ENCODE results near the gene TIMD4.
"Not testable (repeated sequence)": the region's sequence is repeated elsewhere in the genome, so short reads cannot be mapped to it uniquely, and the experiment has no call there.

TIMD4 gene

DNA sequence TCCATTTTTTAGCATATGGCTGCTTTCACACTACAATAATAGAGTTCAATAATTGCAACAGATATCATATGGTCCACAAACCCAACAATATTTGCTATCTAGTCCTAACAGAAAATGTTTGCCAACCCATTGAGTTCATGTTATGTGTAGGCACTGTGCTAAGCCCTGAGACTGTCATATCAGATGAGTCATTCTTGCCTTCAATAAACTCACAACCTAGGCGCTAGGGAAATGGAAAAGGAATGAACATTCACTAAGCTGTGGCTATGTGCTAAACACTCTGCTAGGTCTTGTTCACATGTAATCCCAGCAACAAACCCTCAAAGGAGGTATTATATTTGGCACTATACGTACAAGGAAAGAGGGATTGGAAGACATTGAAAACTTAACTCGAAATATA, 8.4 kb upstream of the TIMD4 start:
- Histone ChIP-seq H3K9ac (ENCODE audit: low read depth, low read length, poor library complexity) (no peak overlapping the region), H2BK120ac (ENCODE audit: low read depth, low read length) (no peak overlapping the region), H2BK5ac (ENCODE audit: low read length) (no peak overlapping the region), H4K8ac (ENCODE audit: low read depth, low read length) (no peak overlapping the region), H3K9me3 (replicated peaks in 1 of 2; ENCODE audit: control insufficient read depth in 2 of 2, insufficient read depth in 1 of 2, low read depth in 1 of 2, low read length in 2 of 2) (no peaks in the 10 kb centered on the region), H3K27ac (replicated peaks; ENCODE audit: low read length) (no peak overlapping the region), H2AK5ac (ENCODE audit: low read depth, low read length) (no peak overlapping the region), H3K79me1 (ENCODE audit: low read depth, low read length) (no peaks in the 10 kb centered on the region), H3K36me3 (replicated peaks in 1 of 2; ENCODE audit: control insufficient read depth in 2 of 2, insufficient read depth in 2 of 2, low read length in 2 of 2) (no peaks in the 10 kb centered on the region), H2AFZ (ENCODE audit: low read length) (no peak overlapping the region), H3K14ac (ENCODE audit: low read length) (no peak overlapping the region), H3K23ac (ENCODE audit: low read depth, low read length, poor library complexity) (no peak overlapping the region), H2BK15ac (ENCODE audit: low read length) (no peak overlapping the region), H4K91ac (ENCODE audit: low read depth, low read length, poor library complexity) (no peak overlapping the region), H3K27me3 (ENCODE audit: control insufficient read depth in 3 of 3, insufficient read depth in 3 of 3, low read depth in 1 of 3, low read length in 3 of 3) (no peaks in the 10 kb centered on the region), H2BK12ac (ENCODE audit: low read length) (no peak overlapping the region), H3K18ac (ENCODE audit: low read length) (no peak overlapping the region), H3K4ac (ENCODE audit: low read length) (no peak overlapping the region), H3K4me2 (ENCODE audit: insufficient read depth, low read length, poor library complexity, severe bottlenecking) (no peak overlapping the region), H3K4me1 (ENCODE audit: control insufficient read depth in 2 of 2, insufficient read depth in 1 of 2, low read depth in 1 of 2, low read length in 2 of 2) (peaks cover 0 to 2% of the 10 kb centered on the region in 2 donors), H3K4me3 (ENCODE audit: low read length in 2 of 2) (no peak overlapping the region)
- no CpG with 5 or more reads among the region's 3 CpGs for whole genome bisulfite sequencing, 2 donors (ENCODE audit: extremely low coverage in 2 of 2, insufficient read length in 2 of 2, insufficient replicate concordance in 1 of 2)
- DNase-seq (ENCODE audit: low spot score) = no peak

DNA sequence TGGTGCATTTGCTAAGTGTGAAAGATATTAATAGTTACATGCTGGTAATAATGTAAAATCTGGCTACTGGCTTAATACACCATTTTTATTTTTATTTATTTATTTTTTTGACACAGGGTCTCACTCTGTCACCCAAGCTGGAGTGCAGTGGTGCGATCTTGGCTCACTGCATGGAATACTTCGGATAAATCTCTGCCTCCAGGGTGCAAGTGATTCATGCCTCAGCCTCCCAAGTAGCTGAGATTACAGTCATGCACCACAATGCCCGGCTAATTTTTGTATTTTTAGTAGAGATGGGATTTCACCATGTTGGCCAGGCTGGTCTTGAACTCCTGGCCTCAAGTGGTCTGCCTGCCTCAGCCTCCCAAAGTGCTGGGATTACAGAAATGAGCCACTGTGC, 4.4 kb upstream of the TIMD4 start:
- not testable (repeated sequence) for H3K27me3 ChIP-seq (ENCODE audit: control insufficient read depth in 3 of 3, insufficient read depth in 3 of 3, low read depth in 1 of 3, low read length in 3 of 3); H3K4ac ChIP-seq (ENCODE audit: low read length); H3K79me1 ChIP-seq (ENCODE audit: low read depth, low read length); H2BK15ac ChIP-seq (ENCODE audit: low read length); H2AK5ac ChIP-seq (ENCODE audit: low read depth, low read length); H3K27ac ChIP-seq (replicated peaks; ENCODE audit: low read length); DNase-seq (ENCODE audit: low spot score); H3K9ac ChIP-seq (ENCODE audit: low read depth, low read length, poor library complexity); H3K36me3 ChIP-seq (replicated peaks in 1 of 2; ENCODE audit: control insufficient read depth in 2 of 2, insufficient read depth in 2 of 2, low read length in 2 of 2); H2BK120ac ChIP-seq (ENCODE audit: low read depth, low read length); H2AFZ ChIP-seq (ENCODE audit: low read length); H3K4me3 ChIP-seq (ENCODE audit: low read length in 2 of 2); H3K14ac ChIP-seq (ENCODE audit: low read length); H3K9me3 ChIP-seq (replicated peaks in 1 of 2; ENCODE audit: control insufficient read depth in 2 of 2, insufficient read depth in 1 of 2, low read depth in 1 of 2, low read length in 2 of 2); H3K18ac ChIP-seq (ENCODE audit: low read length); H3K4me1 ChIP-seq (ENCODE audit: control insufficient read depth in 2 of 2, insufficient read depth in 1 of 2, low read depth in 1 of 2, low read length in 2 of 2); H3K23ac ChIP-seq (ENCODE audit: low read depth, low read length, poor library complexity); H3K4me2 ChIP-seq (ENCODE audit: insufficient read depth, low read length, poor library complexity, severe bottlenecking); H2BK5ac ChIP-seq (ENCODE audit: low read length); H4K8ac ChIP-seq (ENCODE audit: low read depth, low read length); H4K91ac ChIP-seq (ENCODE audit: low read depth, low read length, poor library complexity); H2BK12ac ChIP-seq (ENCODE audit: low read length)
- WGBS, 2 donors (ENCODE audit: extremely low coverage in 2 of 2, insufficient read length in 2 of 2, insufficient replicate concordance in 1 of 2) = no CpG with 5 or more reads among the region's 3 CpGs

DNA sequence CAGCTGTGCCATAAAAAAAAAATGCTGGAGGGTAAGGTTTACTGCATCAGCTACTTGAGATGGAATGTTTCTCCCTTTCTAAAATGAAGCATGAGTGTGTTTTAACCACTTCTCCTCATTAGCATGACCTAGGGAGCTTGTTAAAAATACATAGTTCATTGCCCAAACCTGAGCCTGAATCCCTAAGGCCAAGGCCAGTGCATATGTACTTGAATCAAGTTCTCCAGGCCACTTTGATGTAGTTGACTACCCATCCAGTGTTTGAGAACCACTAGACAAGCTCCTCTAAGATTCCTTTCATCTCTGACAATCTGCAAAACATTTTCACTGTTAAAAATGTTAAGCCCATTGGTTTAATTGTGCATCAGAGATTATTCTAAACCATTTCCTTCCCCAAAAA, 6.7 kb downstream of the TIMD4 start:
- no peak overlapping the region for H3K23ac ChIP-seq (ENCODE audit: low read depth, low read length, poor library complexity)
- no peak overlapping the region for H3K4me3 ChIP-seq (ENCODE audit: low read length in 2 of 2)
- no peak overlapping the region for H3K27ac ChIP-seq (replicated peaks; ENCODE audit: low read length)
- H3K4ac ChIP-seq (ENCODE audit: low read length) = no peak overlapping the region
- H2AK5ac ChIP-seq (ENCODE audit: low read depth, low read length) = no peak overlapping the region
- no peak overlapping the region for H2BK5ac ChIP-seq (ENCODE audit: low read length)
- H2BK12ac ChIP-seq (ENCODE audit: low read length) = no peak overlapping the region
- no peaks in the 10 kb centered on the region for H3K36me3 ChIP-seq (replicated peaks in 1 of 2; ENCODE audit: control insufficient read depth in 2 of 2, insufficient read depth in 2 of 2, low read length in 2 of 2)
- H3K4me1 ChIP-seq (ENCODE audit: control insufficient read depth in 2 of 2, insufficient read depth in 1 of 2, low read depth in 1 of 2, low read length in 2 of 2) = no peaks in the 10 kb centered on the region
- H2BK120ac ChIP-seq (ENCODE audit: low read depth, low read length) = no peak overlapping the region
- no peak overlapping the region for H3K9ac ChIP-seq (ENCODE audit: low read depth, low read length, poor library complexity)
- no peak overlapping the region for H3K4me2 ChIP-seq (ENCODE audit: insufficient read depth, low read length, poor library complexity, severe bottlenecking)
- H4K91ac ChIP-seq (ENCODE audit: low read depth, low read length, poor library complexity) = no peak overlapping the region
- no peak overlapping the region for H3K14ac ChIP-seq (ENCODE audit: low read length)
- H3K18ac ChIP-seq (ENCODE audit: low read length) = no peak overlapping the region
- no peak overlapping the region for H2AFZ ChIP-seq (ENCODE audit: low read length)
- H4K8ac ChIP-seq (ENCODE audit: low read depth, low read length) = no peak overlapping the region
- no peaks in the 10 kb centered on the region for H3K79me1 ChIP-seq (ENCODE audit: low read depth, low read length)
- no peak overlapping the region for H2BK15ac ChIP-seq (ENCODE audit: low read length)
- H3K27me3 ChIP-seq (ENCODE audit: control insufficient read depth in 3 of 3, insufficient read depth in 3 of 3, low read depth in 1 of 3, low read length in 3 of 3) = no peaks in the 10 kb centered on the region
- H3K9me3 ChIP-seq (replicated peaks in 1 of 2; ENCODE audit: control insufficient read depth in 2 of 2, insufficient read depth in 1 of 2, low read depth in 1 of 2, low read length in 2 of 2) = no peaks in the 10 kb centered on the region
- no peak for DNase-seq (ENCODE audit: low spot score)

DNA sequence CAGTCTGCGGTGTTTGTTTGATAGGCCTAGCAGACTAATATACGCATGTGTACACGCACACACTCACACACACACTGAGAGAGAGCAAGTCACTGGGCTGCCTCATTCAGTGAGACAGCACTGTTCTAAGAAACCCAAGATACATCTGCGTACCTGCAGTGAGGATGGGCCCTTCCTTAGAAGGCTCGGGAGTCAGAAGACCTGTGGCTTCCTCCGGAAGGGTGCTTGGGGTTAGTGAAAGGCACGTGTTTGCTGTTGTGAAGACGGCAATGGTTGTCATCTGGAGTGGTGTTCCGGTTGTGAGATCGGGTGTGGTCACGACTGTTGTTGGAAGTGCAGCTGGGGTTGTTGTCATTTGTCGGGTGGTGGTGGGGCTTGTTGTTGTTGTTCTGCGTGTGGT, 11.7 kb downstream of the TIMD4 start:
- H3K14ac ChIP-seq (ENCODE audit: low read length) = no peak overlapping the region
- no peak overlapping the region for H2BK120ac ChIP-seq (ENCODE audit: low read depth, low read length)
- H2BK12ac ChIP-seq (ENCODE audit: low read length) = no peak overlapping the region
- no peak overlapping the region for H2BK15ac ChIP-seq (ENCODE audit: low read length)
- no peak overlapping the region for H2AFZ ChIP-seq (ENCODE audit: low read length)
- peaks cover 0 to 2% of the 10 kb centered on the region in 2 donors for H3K4me1 ChIP-seq (ENCODE audit: control insufficient read depth in 2 of 2, insufficient read depth in 1 of 2, low read depth in 1 of 2, low read length in 2 of 2)
- H3K79me1 ChIP-seq (ENCODE audit: low read depth, low read length) = no peaks in the 10 kb centered on the region
- H3K27ac ChIP-seq (replicated peaks; ENCODE audit: low read length) = no peak overlapping the region
- H4K8ac ChIP-seq (ENCODE audit: low read depth, low read length) = no peak overlapping the region
- no peak overlapping the region for H4K91ac ChIP-seq (ENCODE audit: low read depth, low read length, poor library complexity)
- H3K4ac ChIP-seq (ENCODE audit: low read length) = no peak overlapping the region
- H3K27me3 ChIP-seq (ENCODE audit: control insufficient read depth in 3 of 3, insufficient read depth in 3 of 3, low read depth in 1 of 3, low read length in 3 of 3) = no peaks in the 10 kb centered on the region
- no peaks in the 10 kb centered on the region for H3K36me3 ChIP-seq (replicated peaks in 1 of 2; ENCODE audit: control insufficient read depth in 2 of 2, insufficient read depth in 2 of 2, low read length in 2 of 2)
- no peak overlapping the region for H3K23ac ChIP-seq (ENCODE audit: low read depth, low read length, poor library complexity)
- H3K9me3 ChIP-seq (replicated peaks in 1 of 2; ENCODE audit: control insufficient read depth in 2 of 2, insufficient read depth in 1 of 2, low read depth in 1 of 2, low read length in 2 of 2) = no peaks in the 10 kb centered on the region
- H3K18ac ChIP-seq (ENCODE audit: low read length) = no peak overlapping the region
- H2AK5ac ChIP-seq (ENCODE audit: low read depth, low read length) = no peak overlapping the region
- no peak overlapping the region for H3K4me2 ChIP-seq (ENCODE audit: insufficient read depth, low read length, poor library complexity, severe bottlenecking)
- no peak overlapping the region for H3K4me3 ChIP-seq (ENCODE audit: low read length in 2 of 2)
- no peak for DNase-seq (ENCODE audit: low spot score)
- H3K9ac ChIP-seq (ENCODE audit: low read depth, low read length, poor library complexity) = no peak overlapping the region
- WGBS, 2 donors (ENCODE audit: extremely low coverage in 2 of 2, insufficient read length in 2 of 2, insufficient replicate concordance in 1 of 2) = no CpG with 5 or more reads among the region's 13 CpGs
- no peak overlapping the region for H2BK5ac ChIP-seq (ENCODE audit: low read length)
